AG20443 (cell line): Measurements from ENCODE around the gene CDC42BPB.

Experiments used
- DNase-seq: peaks from one replicate; pipeline ENCODE4 v3.0.0; 2012; ENCODE audit warnings: low spot score, mixed read lengths

The CDC42BPB gene

DNA sequence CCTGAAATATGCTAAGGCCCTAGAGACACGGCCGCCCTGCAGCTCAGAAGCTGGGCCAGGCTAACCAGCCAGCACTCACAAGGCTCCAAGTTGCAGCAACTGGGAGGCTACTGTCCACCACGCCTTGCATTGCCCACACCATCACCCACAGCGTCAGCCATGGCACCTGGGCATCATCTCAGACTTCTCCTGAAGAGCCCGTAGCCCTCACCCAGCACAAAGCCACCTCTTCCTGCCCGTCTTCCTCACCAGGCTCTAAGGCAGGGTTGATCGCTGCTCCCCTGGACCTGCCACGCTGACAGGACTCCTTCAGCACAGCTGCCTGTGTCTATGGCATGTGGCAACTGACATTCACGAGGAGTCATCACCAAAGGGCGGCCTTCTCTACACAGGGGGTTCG lies 38.1 kb downstream of the CDC42BPB start:
- no peak for DNase-seq

DNA sequence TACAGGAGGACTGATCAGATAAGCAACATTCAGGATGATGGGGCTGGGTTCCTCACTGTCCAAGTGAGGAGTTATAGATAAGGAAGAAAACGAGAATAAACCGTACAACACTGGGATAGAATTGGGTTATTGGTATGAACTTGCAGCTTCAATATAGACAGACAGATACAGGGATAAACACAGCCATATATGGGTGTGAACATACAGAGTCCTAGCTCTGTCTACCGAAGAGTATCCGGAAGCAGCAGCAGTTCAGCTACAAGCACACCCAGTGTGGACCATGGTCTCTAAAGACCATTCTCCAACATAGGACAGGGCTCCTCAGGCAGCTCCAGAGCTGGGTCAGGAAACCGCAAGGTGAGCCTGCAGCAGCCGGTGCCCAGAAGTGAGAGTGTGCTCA lies 40.8 kb downstream of the CDC42BPB start:
- DNase-seq: peak; percentile 3

GRCh38 chr14:103016071-103016470 lies 41.3 kb downstream of the CDC42BPB start:
- peak; percentile 5 for DNase-seq

- DNase-seq: no peak
Observed at GRCh38 chr14:103015426-103015825, 41.9 kb downstream of the CDC42BPB start.

DNA sequence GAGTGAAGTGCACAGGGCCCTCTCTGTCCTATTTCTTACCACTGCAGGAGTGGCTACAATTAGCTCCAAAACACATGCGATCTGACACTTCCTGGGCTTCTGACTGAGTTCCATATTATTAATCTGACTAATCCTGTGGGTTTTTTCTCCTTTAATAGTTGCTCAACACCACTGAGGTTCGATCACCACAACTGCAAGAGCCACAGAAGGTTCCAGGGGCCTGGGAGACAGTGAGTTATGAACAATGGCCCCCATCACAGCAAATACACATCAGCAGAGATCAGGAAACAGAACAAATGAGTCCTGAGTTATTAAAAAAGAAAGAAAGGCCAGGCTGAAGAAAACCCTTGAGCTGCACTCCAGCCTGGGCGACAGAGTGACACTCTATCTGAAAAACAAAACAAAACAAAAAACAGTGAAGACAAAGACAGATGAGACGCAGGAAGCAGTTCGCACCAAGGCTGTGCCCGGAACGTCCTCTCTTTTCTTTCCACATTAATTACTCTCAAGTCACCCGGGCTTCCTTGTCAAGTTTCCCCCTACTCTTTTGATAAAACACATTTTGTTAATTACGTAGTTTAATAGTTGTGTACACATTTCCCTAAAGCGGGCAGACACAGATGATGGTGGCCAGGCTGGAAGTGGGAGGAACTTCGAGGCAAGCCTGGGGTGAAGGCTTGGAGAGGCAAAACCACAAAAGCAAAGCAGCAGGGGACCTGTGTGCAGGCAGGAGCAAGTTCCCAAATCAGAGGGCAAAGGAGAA lies 42.7 kb downstream of the CDC42BPB start:
- peak; percentile 74 for DNase-seq

DNA sequence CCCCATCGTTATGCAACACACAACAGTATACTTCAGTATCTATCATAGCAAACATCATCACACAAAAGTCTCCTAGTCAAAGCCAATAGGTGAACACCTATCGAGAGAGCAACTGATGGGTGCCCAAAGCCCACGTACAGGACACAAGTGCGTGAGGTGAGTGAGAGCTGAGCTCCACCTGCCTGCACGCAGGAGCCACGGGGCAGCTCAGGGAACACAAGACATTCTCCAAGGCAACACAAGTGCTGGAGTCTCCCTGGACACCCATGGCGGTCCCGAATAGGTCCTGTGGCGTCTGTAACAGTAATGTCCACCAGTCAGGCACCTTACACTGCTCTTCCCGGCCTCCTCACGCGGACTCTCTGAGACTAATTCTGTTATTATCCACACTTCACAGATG lies 44.3 kb downstream of the CDC42BPB start:
- DNase-seq: no peak

DNA sequence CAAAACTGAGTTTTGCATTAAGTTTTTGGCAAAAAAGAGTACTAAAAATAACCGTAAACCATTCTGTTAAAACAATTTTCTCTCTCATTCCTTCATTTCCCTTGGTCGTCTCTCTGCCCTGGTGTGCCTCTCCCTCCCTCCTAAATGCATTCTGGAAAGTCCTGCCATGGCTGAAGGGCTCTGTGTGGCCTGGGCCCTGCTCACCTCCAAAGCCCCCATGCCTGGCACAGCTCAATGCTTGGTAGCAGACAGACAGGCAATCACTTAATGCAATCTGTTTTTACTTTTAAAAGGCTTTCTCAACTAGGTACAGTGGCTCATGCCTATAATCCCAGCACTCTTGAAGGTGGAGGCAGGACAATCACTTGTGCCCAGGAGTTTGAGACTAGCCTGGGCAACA lies 47.8 kb downstream of the CDC42BPB start:
- DNase-seq: no peak

- no peak for DNase-seq
Observed at GRCh38 chr14:103008768-103009357, 48.5 kb downstream of the CDC42BPB start.

GRCh38 chr14:103008126-103008525 lies 49.2 kb downstream of the CDC42BPB start:
- DNase-seq: no peak

GRCh38 chr14:103007555-103007954 lies 49.8 kb downstream of the CDC42BPB start:
- DNase-seq: no peak

DNA sequence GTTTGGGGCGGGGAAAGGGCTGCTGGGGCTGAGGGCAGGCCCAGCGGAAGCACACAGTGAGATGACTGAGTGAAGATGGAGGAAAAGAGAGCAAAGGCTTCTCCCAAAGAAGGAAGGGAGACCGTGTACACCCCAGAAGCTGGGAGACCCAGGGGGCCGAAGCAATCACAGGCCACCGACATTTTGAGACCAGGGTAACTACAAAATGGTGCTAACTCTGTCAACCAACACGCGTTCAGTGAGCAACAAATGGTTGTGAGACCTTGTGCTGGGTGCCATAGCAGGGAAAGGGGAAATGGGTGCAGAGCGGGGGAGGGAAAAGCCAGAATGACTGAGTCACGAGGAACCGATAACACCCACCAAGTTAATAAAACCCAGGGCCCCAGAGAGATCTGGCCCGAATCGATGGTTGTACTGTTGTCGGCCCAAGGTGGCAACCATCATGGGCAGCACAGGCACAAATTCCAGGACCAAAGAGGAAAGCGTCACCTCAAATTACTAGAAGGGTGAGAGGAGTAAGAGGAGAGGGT lies 50.3 kb downstream of the CDC42BPB start:
- DNase-seq: no peak

DNA sequence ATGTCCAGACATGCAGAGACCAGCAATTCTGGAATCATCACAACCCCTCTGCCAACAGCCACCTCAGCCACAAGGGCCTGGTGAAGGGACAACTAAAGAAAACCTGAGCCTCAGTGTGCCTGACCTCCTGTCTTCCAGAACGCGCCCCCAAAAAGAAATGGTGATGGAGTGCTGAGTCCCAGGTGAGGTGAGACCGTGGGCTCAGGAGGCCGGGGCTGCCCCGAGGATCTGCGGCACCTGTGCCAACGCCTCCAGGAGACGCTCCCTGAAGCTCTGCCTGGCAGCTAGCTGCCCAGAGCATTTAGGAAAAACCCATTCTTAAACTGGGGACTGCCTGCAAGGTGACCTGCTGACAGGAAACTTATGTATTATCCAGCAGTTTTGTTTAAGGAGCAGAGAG lies 51.2 kb downstream of the CDC42BPB start:
- no peak for DNase-seq

- DNase-seq: no peak
Observed at GRCh38 chr14:103003850-103004249, 53.5 kb downstream of the CDC42BPB start.

DNA sequence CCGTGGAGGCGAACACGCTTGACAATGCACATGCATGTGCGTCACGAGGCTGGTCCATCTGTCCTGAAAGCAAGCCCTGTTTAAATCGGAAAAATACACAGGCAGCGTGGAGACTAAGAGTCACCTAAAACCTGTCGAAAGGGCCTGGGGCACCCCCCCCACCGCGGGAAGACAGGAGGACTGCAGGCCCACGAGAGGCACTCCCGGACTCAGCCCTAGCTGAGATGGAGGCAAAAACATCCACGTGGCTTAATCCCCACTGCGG lies 54.1 kb downstream of the CDC42BPB start:
- no peak for DNase-seq

DNA sequence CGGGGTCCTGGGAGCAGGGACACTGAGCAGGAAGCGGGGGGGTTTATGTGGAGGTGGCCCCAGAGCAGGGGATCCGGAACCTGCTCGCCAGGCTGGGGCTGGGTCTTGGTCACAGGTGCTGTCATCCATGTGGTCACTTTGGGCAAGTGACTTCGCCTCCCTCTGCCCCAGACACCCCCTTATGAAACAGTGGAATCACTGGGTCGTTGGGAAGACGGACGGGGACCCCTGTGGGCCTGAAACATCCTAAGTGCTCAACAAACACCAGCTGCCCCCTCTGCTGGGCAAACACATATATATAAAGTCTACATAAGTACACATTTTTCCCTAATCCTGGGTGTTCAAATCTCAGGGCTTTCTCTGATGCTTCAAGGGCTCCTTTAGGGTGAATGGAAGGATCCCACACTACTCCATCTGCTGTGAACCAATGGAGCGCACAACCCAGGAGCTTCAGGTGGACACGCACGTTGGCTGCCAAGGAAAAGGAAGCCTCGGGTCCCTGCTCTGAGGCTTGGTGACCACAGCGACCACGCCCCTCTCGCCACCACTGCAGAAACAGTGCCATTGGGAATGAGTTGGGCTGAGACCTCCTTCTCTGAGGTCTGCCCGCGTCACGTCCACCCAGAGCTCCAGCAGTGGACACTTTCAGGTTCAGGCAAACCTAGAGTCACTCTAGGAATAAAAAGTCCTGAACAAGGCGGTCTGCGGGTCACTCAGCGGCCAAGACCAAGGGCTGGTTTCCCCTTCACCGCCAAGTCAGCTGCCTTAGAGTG lies 54.6 kb downstream of the CDC42BPB start:
- DNase-seq: no peak

GRCh38 chr14:103001651-103002396 lies 55.5 kb downstream of the CDC42BPB start:
- no peak for DNase-seq

DNA sequence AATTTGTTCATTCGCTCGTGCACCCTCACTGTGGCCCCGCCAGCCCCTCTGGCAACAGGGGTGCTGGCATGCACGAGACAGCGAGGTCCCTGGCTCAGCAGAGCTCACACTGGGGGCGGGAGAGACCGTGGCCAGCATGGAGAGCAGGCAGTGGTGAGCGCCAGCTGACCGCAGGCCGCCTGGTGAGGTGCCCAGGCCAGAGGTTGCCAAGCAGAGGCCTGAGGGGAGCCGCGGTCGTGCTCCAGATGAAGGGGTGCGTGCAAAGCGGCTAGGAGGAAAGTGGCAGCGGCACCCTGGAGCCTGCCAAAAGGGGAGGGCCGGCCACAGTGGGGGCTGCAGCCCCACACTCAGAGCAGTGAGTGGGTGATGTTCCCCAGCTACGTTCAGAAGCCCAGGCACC lies 56.1 kb downstream of the CDC42BPB start:
- DNase-seq: no peak

GRCh38 chr14:103000291-103000921 lies 56.9 kb downstream of the CDC42BPB start:
- no peak for DNase-seq

GRCh38 chr14:102999227-102999895 lies 58.0 kb downstream of the CDC42BPB start:
- no peak for DNase-seq

- no peak for DNase-seq
Observed at GRCh38 chr14:102998393-102998792, 59.0 kb downstream of the CDC42BPB start.

GRCh38 chr14:102996941-102997340 lies 60.4 kb downstream of the CDC42BPB start:
- DNase-seq: no peak
